ENCODE results near the gene NCKAP5. TPM values are rescaled to one million over a fixed set of nuclear protein-coding genes. Genes with fewer than 3 reads are reported as not detected.

NCKAP5 gene
- total RNA-seq, 1 donor from 2014 or later, result 7.7 TPM

DNA sequence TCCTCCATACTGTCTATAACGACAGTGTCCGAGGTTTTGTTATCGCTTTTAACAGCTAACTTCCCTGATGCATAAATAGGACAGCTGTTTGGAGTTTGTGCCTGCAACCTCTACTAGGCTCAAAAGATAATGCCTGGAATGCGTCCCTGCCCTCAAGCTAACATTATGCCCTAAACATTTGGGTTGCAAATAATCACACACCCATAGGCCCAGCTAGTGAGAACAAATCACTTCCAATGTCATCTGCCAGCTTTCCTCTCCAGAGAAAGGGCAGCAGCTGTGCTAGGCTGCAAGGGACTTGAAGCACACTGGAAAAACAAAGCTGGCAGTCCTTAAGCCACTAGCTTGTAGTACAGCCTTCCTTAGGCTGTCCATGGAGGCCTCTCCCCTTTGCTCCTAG, 696.4 kb downstream of the NCKAP5 start:
- TF ChIP-seq, protein P1, sequence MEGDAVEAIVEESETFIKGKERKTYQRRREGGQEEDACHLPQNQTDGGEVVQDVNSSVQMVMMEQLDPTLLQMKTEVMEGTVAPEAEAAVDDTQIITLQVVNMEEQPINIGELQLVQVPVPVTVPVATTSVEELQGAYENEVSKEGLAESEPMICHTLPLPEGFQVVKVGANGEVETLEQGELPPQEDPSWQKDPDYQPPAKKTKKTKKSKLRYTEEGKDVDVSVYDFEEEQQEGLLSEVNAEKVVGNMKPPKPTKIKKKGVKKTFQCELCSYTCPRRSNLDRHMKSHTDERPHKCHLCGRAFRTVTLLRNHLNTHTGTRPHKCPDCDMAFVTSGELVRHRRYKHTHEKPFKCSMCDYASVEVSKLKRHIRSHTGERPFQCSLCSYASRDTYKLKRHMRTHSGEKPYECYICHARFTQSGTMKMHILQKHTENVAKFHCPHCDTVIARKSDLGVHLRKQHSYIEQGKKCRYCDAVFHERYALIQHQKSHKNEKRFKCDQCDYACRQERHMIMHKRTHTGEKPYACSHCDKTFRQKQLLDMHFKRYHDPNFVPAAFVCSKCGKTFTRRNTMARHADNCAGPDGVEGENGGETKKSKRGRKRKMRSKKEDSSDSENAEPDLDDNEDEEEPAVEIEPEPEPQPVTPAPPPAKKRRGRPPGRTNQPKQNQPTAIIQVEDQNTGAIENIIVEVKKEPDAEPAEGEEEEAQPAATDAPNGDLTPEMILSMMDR (conservative IDR thresholded peaks at IDR 0.05), result no peak
- Mint-ChIP-seq H3K36me3 (no peaks in the 10 kb centered on the region), H3K4me1 (ENCODE audit: unreplicated experiment) (no peaks in the 10 kb centered on the region), H3K27me3 (peaks cover 3% of the 10 kb centered on the region), H3K27ac (no peak overlapping the region), H3K4me3 (no peak overlapping the region), H3K9me3 (no peaks in the 10 kb centered on the region)
- DNase-seq (ENCODE audit: extremely low spot score, unreplicated experiment), result no peak

DNA sequence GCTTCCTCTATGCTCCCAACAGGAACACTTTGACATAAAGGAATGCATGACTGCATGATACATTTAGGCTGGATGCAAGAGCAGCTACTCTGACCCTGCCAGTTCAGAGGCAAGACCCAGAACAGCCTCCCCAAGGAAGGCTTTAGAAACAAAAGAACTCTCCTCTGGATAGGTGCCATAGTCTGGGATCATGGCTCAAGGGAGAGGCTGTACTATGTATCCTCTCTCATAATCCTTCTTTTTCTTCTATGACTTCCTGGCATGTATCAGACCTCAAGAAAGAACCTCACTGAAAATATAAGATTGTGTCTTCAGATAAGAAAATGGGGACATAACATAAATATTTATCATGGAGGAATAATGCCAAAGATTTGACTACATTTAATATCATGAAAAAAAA, 704.3 kb downstream of the NCKAP5 start:
- H3K36me3 Mint-ChIP-seq, result no peaks in the 10 kb centered on the region
- H3K27ac Mint-ChIP-seq, result no peak overlapping the region
- peaks cover 3% of the 10 kb centered on the region for H3K4me1 Mint-ChIP-seq (ENCODE audit: unreplicated experiment)
- TF ChIP-seq, protein P1 (conservative IDR thresholded peaks at IDR 0.05), result no peak
- DNase-seq (ENCODE audit: extremely low spot score, unreplicated experiment), result no peak
- H3K27me3 Mint-ChIP-seq, result peaks cover 3% of the 10 kb centered on the region
- no peak overlapping the region for H3K4me3 Mint-ChIP-seq
- H3K9me3 Mint-ChIP-seq, result no peaks in the 10 kb centered on the region

DNA sequence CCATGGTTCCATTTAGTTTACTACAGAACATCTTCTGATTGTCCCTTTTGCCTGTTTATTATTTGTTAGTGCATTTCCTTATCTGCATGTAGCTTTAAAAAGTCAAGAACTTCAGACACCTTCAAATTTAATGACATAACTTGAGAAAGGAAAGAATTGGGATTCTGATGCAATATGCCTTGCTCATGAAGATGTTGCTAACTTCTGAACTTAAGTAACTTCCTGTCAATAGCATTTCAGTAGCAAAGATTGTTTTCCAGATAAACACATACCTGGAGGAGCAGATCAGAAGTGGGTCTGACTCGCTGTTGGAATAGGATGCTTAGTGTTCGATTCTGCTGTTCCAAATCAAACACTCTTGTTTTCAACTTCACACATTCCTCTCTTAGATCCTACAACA, 708.0 kb downstream of the NCKAP5 start:
- no peaks in the 10 kb centered on the region for H3K9me3 Mint-ChIP-seq
- no peaks in the 10 kb centered on the region for H3K36me3 Mint-ChIP-seq
- TF ChIP-seq, protein P1 (conservative IDR thresholded peaks at IDR 0.05), result no peak
- DNase-seq (ENCODE audit: extremely low spot score, unreplicated experiment), result no peak
- H3K27ac Mint-ChIP-seq, result no peak overlapping the region
- peaks cover 3% of the 10 kb centered on the region for H3K4me1 Mint-ChIP-seq (ENCODE audit: unreplicated experiment)
- no peak overlapping the region for H3K4me3 Mint-ChIP-seq
- H3K27me3 Mint-ChIP-seq, result peaks cover 3% of the 10 kb centered on the region

DNA sequence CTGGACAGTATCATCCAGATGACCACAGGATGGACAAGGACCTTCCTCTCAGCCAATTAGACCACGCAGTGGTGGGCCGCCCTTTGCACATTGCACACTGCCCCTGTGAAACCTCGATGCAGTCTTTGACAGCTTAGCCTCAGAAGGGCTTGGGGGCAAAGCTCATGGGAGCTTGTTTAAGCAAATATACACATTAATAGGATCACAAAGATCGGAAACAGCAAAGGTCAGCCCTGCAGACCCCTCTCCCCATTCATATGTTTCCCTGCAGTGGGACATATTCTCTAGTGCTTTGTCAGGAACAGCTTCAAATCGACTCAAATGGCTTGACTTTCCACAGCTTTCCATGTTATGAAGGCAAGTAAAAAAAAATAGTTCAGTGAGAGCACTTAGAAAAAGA, 708.7 kb downstream of the NCKAP5 start:
- Mint-ChIP-seq H3K9me3 (no peaks in the 10 kb centered on the region), H3K4me3 (no peak overlapping the region), H3K36me3 (no peaks in the 10 kb centered on the region), H3K27ac (no peak overlapping the region), H3K4me1 (ENCODE audit: unreplicated experiment) (peaks cover 3% of the 10 kb centered on the region), H3K27me3 (peaks cover 3% of the 10 kb centered on the region)
- TF ChIP-seq, protein P1 (conservative IDR thresholded peaks at IDR 0.05), result no peak
- no peak for DNase-seq (ENCODE audit: extremely low spot score, unreplicated experiment)

DNA sequence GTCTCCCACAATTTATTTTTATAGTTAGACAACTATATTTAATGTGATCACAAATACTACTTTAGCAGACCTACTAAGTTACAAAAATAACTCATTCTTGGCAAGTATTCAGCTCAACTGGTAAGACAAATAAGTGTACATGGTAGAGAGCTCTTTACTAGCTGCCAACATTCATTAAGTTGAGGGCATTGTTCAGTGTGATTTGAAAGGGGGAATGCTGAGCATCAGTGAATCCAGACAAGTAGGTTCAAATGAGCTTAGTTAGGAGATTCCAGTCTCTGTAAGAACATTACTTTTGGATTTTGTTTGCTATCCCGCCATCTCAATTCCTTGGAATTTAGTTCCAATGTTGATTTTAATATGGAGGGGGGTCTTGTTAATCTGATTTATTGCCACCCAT, 710.9 kb downstream of the NCKAP5 start:
- Mint-ChIP-seq H3K27me3 (peaks cover 3% of the 10 kb centered on the region), H3K9me3 (no peaks in the 10 kb centered on the region), H3K4me1 (ENCODE audit: unreplicated experiment) (peaks cover 3% of the 10 kb centered on the region), H3K36me3 (no peaks in the 10 kb centered on the region), H3K4me3 (no peak overlapping the region), H3K27ac (no peak overlapping the region)
- no peak for DNase-seq (ENCODE audit: extremely low spot score, unreplicated experiment)
- TF ChIP-seq, protein P1 (conservative IDR thresholded peaks at IDR 0.05), result no peak

DNA sequence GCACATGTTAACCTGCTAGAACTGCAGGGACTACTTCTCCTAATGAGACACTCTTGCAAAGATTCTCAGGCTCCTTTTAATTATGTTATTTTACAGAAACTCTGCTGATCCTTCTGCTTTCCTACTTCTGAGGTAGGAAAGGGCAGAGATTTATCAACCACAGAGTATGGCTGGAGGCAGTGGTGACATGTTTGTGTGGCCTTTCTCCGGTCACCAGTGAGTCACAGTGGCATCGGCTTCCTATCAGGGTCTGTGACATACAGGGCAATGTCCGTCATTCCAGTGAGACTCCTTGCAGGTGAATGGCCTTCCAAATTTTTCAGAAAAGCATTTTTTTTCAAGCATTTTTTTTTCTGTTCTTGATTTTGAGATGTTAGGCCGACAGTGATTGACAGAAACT, 717.6 kb downstream of the NCKAP5 start:
- no peak for DNase-seq (ENCODE audit: extremely low spot score, unreplicated experiment)
- Mint-ChIP-seq H3K9me3 (no peaks in the 10 kb centered on the region), H3K27me3 (peaks cover 6% of the 10 kb centered on the region), H3K27ac (no peak overlapping the region), H3K4me1 (ENCODE audit: unreplicated experiment) (no peaks in the 10 kb centered on the region), H3K4me3 (no peak overlapping the region), H3K36me3 (no peaks in the 10 kb centered on the region)
- TF ChIP-seq, protein P1 (conservative IDR thresholded peaks at IDR 0.05), result no peak
